HEK293 (cell line): Measurements from ENCODE around the gene BLOC1S1.

ENCODE experiments used
- IKZF3 ChIP-seq: fragments of 450-650 bp; IDR thresholded peaks from 2 replicates; pipeline ENCODE4 v1.5.0; 2018; ENCODE audit warnings: missing biosample characterization, mild to moderate bottlenecking, missing genetic modification characterization, moderate library complexity
- ZBTB8A ChIP-seq: fragments of 450-650 bp; formaldehyde crosslinking; IDR thresholded peaks from 2 replicates; pipeline ENCODE4 v1.5.1; 2016; ENCODE audit warnings: missing biosample characterization, missing genetic modification characterization
- ZNF24 ChIP-seq: fragments of 450-650 bp; formaldehyde crosslinking; IDR thresholded peaks from 2 replicates; pipeline ENCODE4 v1.5.1; 2016; ENCODE audit warnings: missing biosample characterization, missing genetic modification characterization
- ZSCAN5A ChIP-seq: fragments of 450-650 bp; formaldehyde crosslinking; IDR thresholded peaks from 2 replicates; pipeline ENCODE4 v1.5.1; 2016; ENCODE audit warnings: missing biosample characterization, missing genetic modification characterization
- ZXDB ChIP-seq: fragments of 450-650 bp; formaldehyde crosslinking; IDR thresholded peaks from 2 replicates; pipeline ENCODE4 v1.5.1; 2016; ENCODE audit warnings: missing biosample characterization, missing genetic modification characterization
- TF ChIP-seq, protein P1 (sequence below): fragments of 450-650 bp; formaldehyde crosslinking; IDR thresholded peaks from 2 replicates; pipeline ENCODE4 v1.5.1; 2016; ENCODE audit warnings: missing biosample characterization, missing genetic modification characterization

DNA sequence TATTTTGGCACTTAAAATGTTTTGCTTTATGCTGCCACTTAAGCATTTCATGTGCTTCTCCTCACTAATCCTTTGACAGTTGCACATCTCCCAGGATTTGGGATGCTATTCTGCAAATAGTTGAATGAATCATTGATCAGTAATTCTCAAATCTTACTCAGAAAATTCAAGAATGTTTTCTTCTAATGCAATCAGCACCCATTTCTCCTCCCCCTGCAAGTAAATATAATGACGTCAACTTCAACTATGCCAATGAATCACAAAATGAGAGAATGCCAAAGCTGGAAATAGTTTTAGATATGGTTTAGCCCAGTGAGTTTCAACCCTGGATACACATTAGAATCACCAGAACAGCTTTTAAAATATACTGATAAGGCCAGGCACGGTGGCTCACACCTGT lies 2.1 kb upstream of the BLOC1S1 start:
- TF ChIP-seq, protein P1, sequence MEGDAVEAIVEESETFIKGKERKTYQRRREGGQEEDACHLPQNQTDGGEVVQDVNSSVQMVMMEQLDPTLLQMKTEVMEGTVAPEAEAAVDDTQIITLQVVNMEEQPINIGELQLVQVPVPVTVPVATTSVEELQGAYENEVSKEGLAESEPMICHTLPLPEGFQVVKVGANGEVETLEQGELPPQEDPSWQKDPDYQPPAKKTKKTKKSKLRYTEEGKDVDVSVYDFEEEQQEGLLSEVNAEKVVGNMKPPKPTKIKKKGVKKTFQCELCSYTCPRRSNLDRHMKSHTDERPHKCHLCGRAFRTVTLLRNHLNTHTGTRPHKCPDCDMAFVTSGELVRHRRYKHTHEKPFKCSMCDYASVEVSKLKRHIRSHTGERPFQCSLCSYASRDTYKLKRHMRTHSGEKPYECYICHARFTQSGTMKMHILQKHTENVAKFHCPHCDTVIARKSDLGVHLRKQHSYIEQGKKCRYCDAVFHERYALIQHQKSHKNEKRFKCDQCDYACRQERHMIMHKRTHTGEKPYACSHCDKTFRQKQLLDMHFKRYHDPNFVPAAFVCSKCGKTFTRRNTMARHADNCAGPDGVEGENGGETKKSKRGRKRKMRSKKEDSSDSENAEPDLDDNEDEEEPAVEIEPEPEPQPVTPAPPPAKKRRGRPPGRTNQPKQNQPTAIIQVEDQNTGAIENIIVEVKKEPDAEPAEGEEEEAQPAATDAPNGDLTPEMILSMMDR = no peak
- no peak for TF ChIP-seq IKZF3
- TF ChIP-seq ZNF24 (tag by site-specific recombination) = no peak
- TF ChIP-seq ZSCAN5A (tag by site-specific recombination) = no peak
- no peak for TF ChIP-seq ZXDB (tag by site-specific recombination)
- TF ChIP-seq ZBTB8A (tag by site-specific recombination) = no peak
